ENCODE measurements around the gene SLC4A4.

- TF ChIP-seq E2F4 (CRISPR knock-in tag; IDR thresholded peaks at IDR 0.05; ENCODE audit: borderline replicate concordance, low read depth) (no peak), NFE2L1 (CRISPR knock-in tag; IDR thresholded peaks at IDR 0.05) (no peak), CTCF (IDR thresholded peaks at IDR 0.05) (no peak), MXD4 (CRISPR knock-in tag; IDR thresholded peaks at IDR 0.05; ENCODE audit: borderline replicate concordance) (no peak), ATF6 (CRISPR knock-in tag; IDR thresholded peaks at IDR 0.05) (no peak), ZNF396 (CRISPR knock-in tag; IDR thresholded peaks at IDR 0.05; ENCODE audit: borderline replicate concordance) (no peak), PRDM15 (CRISPR knock-in tag; IDR thresholded peaks at IDR 0.05) (no peak), ZBTB43 (CRISPR knock-in tag; IDR thresholded peaks at IDR 0.05) (no peak)
Observed at GRCh38 chr4:71495454-71495853, 156.6 kb downstream of the SLC4A4 start.
